Activated CD4-positive, alpha-beta T cell treated with anti-CD3 and anti-CD28 coated beads for 36 hours (primary cell): ENCODE data around the gene RAB18. TPM values are rescaled to one million over a fixed set of nuclear protein-coding genes. Genes with fewer than 3 reads are reported as not detected.
"Not testable (repeated sequence)": the region's sequence is repeated elsewhere in the genome, so short reads cannot be mapped to it uniquely, and the experiment has no call there.

Experiments
- ATAC-seq: fragments of 200-7000 bp; cut with Tn5 transposase; one replicate; pipeline ENCODE4 v1.10.0; 2021; ENCODE audit warnings: mild to moderate bottlenecking, moderate library complexity
- CTCF ChIA-PET: fragments of 350-600 bp; sonication (Branson Sonifier 250); formaldehyde crosslinking; loops from one replicate; lab custom pipeline; 2021; ENCODE audit warnings: antibody characterized with exemption; lab: Charles Lee
- POLR2A ChIA-PET: fragments of 350-600 bp; sonication (Branson Sonifier 250); formaldehyde crosslinking; loops from one replicate; lab custom pipeline; 2021; ENCODE audit warnings: antibody characterized with exemption, inconsistent platforms; lab: Charles Lee
- DNase-seq: peaks from one replicate; pipeline ENCODE4 v3.0.0-alpha.2; 2020
- H3K27ac Mint-ChIP-seq: one replicate; pipeline ENCODE4 v1.8.0; 2021; ENCODE audit warnings: mixed read lengths
- H3K27me3 Mint-ChIP-seq: one replicate; pipeline ENCODE4 v1.8.0; 2021; ENCODE audit warnings: mixed read lengths
- H3K36me3 Mint-ChIP-seq: one replicate; pipeline ENCODE4 v1.8.0; 2021; ENCODE audit warnings: low read depth, mixed read lengths
- H3K4me1 Mint-ChIP-seq: one replicate; pipeline ENCODE4 v1.8.0; 2021; ENCODE audit warnings: mixed read lengths
- H3K4me3 Mint-ChIP-seq: one replicate; pipeline ENCODE4 v1.8.0; 2021; ENCODE audit warnings: mild to moderate bottlenecking, moderate library complexity, mixed read lengths
- H3K9me3 Mint-ChIP-seq: one replicate; pipeline ENCODE4 v1.8.0; 2021; ENCODE audit warnings: low read depth, mixed read lengths
- intact Hi-C, 2 experiments: fragments of 100-400 bp; cut with DNase I in 1 of 2; cut with micrococcal nuclease in 1 of 2; formaldehyde crosslinking; loops; one replicate each; pipeline versions ENCODE4 v1.14.2 to v1.15.1; 2022 to 2024; cut with DNase I, micrococcal nuclease
- total RNA-seq, 2 experiments: library from RNA; stranded (reverse); gene quantifications; one replicate each; pipeline ENCODE4 v1.2.3, GENCODE V29; 2021

The RAB18 gene
- total RNA-seq, 2 experiments from 2014 or later = 44.6 to 49.3 TPM

DNA sequence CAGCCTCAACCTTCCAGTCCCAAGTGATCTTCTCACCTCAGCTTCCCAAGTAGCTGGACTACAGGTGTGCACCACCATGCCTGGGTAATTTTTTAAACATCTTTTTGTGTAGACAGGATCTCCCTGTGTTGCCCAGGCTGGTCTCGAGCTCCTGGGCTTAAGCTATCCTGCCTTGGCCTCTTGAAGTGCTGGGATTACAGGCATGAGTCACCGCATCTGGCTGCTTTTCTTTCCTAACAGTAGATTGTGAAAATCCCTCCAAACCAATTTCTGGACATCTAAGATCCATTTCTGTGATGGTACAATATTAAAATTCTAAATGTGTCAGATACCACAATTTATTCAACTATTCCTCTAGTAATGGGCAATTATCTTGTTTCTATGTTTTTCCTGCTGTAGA lies 38.7 kb downstream of the RAB18 start:
- H3K4me1 Mint-ChIP-seq = peaks cover 19% of the 10 kb centered on the region
- CTCF ChIA-PET = no interaction called here
- H3K27ac Mint-ChIP-seq = no peak overlapping the region
- DNase-seq = no peak
- no peaks in the 10 kb centered on the region for H3K9me3 Mint-ChIP-seq
- ATAC-seq = no peak
- no peaks in the 10 kb centered on the region for H3K27me3 Mint-ChIP-seq
- peaks cover 31% of the 10 kb centered on the region for H3K36me3 Mint-ChIP-seq
- intact Hi-C loops = no loop called here
- POLR2A ChIA-PET = no interaction called here
- H3K4me3 Mint-ChIP-seq = no peak overlapping the region

GRCh38 chr10:27547047-27547446 lies 42.9 kb downstream of the RAB18 start:
- Mint-ChIP-seq H3K4me1 (peaks cover 5% of the 10 kb centered on the region), H3K36me3 (peaks cover 17% of the 10 kb centered on the region), H3K27ac (no peak overlapping the region), H3K27me3 (no peaks in the 10 kb centered on the region), H3K4me3 (no peak overlapping the region), H3K9me3 (no peaks in the 10 kb centered on the region)
- CTCF ChIA-PET = no interaction called here
- DNase-seq (no peak), ATAC-seq (no peak)
- POLR2A ChIA-PET = no interaction called here
- intact Hi-C loops = no loop called here

GRCh38 chr10:27547482-27547881 lies 43.4 kb downstream of the RAB18 start:
- ChIA-PET CTCF (no interaction called here), POLR2A (no interaction called here)
- H3K27me3 Mint-ChIP-seq = no peaks in the 10 kb centered on the region
- intact Hi-C loops = no loop called here
- no peak for DNase-seq
- ATAC-seq = no peak
- no peaks in the 10 kb centered on the region for H3K9me3 Mint-ChIP-seq
- H3K36me3 Mint-ChIP-seq = peaks cover 17% of the 10 kb centered on the region
- peaks cover 4% of the 10 kb centered on the region for H3K4me1 Mint-ChIP-seq
- H3K4me3 Mint-ChIP-seq = no peak overlapping the region
- H3K27ac Mint-ChIP-seq = no peak overlapping the region

DNA sequence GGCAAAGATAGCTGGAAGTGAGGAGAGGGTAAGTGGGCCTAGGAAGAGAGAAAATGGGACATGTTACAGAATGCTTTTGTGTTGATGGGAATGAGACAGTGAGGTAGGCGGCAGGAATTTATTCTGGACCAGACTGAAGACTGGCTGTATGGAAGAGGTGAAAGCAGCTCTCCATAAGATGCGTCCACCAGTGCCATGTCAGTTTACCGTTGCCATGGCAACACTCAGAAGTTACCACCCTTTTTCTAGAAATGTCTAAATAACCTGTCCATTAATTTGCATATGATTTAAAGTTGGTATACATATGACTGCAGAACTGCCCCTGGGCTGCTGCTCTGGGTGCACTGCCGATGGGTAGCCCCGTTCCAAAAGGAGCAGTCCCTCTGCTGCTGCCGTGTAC lies 46.7 kb downstream of the RAB18 start:
- Mint-ChIP-seq H3K9me3 (no peaks in the 10 kb centered on the region), H3K27me3 (no peaks in the 10 kb centered on the region), H3K27ac (no peak overlapping the region), H3K4me3 (no peak overlapping the region), H3K36me3 (peaks cover 6% of the 10 kb centered on the region), H3K4me1 (no peaks in the 10 kb centered on the region)
- no peak for ATAC-seq
- no peak for DNase-seq
- ChIA-PET POLR2A (no interaction called here), CTCF (no interaction called here)
- intact Hi-C loops = no loop called here

- Mint-ChIP-seq H3K9me3 (no peaks in the 10 kb centered on the region), H3K4me1 (no peaks in the 10 kb centered on the region), H3K4me3 (no peak overlapping the region), H3K27me3 (no peaks in the 10 kb centered on the region), H3K36me3 (no peaks in the 10 kb centered on the region), H3K27ac (no peak overlapping the region)
- ATAC-seq = peak; percentile 30
- ChIA-PET POLR2A (no interaction called here), CTCF (interaction anchor here (0.6 to 1.6 kb wide), 5 partner anchors 67 to 599 kb away, joined by 3 read pairs; no protein-coding TSS in a partner anchor)
- intact Hi-C loops = loop anchor here (1.0 to 5.0 kb wide), 6 partner anchors 98 to 824 kb away; no protein-coding TSS in a partner anchor
- DNase-seq = peak; percentile 50
These were observed 54.5 kb downstream of the RAB18 start for GRCh38 chr10:27558612-27559020.

GRCh38 chr10:27561334-27561733 lies 57.2 kb downstream of the RAB18 start:
- Mint-ChIP-seq H3K4me1 (peaks cover 11% of the 10 kb centered on the region), H3K9me3 (no peaks in the 10 kb centered on the region), H3K27me3 (no peaks in the 10 kb centered on the region), H3K27ac (no peak overlapping the region), H3K36me3 (no peaks in the 10 kb centered on the region), H3K4me3 (no peak overlapping the region)
- ChIA-PET POLR2A (no interaction called here), CTCF (no interaction called here)
- ATAC-seq = no peak
- no peak for DNase-seq
- intact Hi-C loops = no loop called here

GRCh38 chr10:27564398-27564797 lies 60.3 kb downstream of the RAB18 start:
- Mint-ChIP-seq H3K27ac (no peak overlapping the region), H3K9me3 (no peaks in the 10 kb centered on the region), H3K4me1 (peaks cover 23% of the 10 kb centered on the region), H3K27me3 (no peaks in the 10 kb centered on the region), H3K4me3 (no peak overlapping the region), H3K36me3 (no peaks in the 10 kb centered on the region)
- DNase-seq (no peak), ATAC-seq (peak; percentile 55)
- intact Hi-C loops = no loop called here
- CTCF ChIA-PET = no interaction called here
- POLR2A ChIA-PET = no interaction called here

- intact Hi-C loops = no loop called here
These were observed 60.8 kb downstream of the RAB18 start for GRCh38 chr10:27564880-27565279.

GRCh38 chr10:27568196-27569175 lies 64.4 kb downstream of the RAB18 start:
- Mint-ChIP-seq H3K4me3 (no peak overlapping the region), H3K36me3 (no peaks in the 10 kb centered on the region), H3K27ac (no peak overlapping the region), H3K9me3 (no peaks in the 10 kb centered on the region), H3K4me1 (peaks cover 23% of the 10 kb centered on the region), H3K27me3 (no peaks in the 10 kb centered on the region)
- ChIA-PET CTCF (interaction anchor here (1.0 kb wide), 1 partner anchor 96 kb away, joined by 3 read pairs; no protein-coding TSS in a partner anchor), POLR2A (no interaction called here)
- DNase-seq (no peak), ATAC-seq (no peak)
- intact Hi-C loops = no loop called here

More at GRCh38 chr10:27564880-27565279, 60.8 kb downstream of the RAB18 start:
- ChIA-PET POLR2A (no interaction called here), CTCF (no interaction called here)
- no peaks in the 10 kb centered on the region for H3K36me3 Mint-ChIP-seq
- no peak overlapping the region for H3K4me3 Mint-ChIP-seq
- H3K4me1 Mint-ChIP-seq = peaks cover 23% of the 10 kb centered on the region
- DNase-seq = no peak
- H3K27me3 Mint-ChIP-seq = no peaks in the 10 kb centered on the region
- no peak for ATAC-seq
- H3K9me3 Mint-ChIP-seq = no peaks in the 10 kb centered on the region
- H3K27ac Mint-ChIP-seq = no peak overlapping the region

DNA sequence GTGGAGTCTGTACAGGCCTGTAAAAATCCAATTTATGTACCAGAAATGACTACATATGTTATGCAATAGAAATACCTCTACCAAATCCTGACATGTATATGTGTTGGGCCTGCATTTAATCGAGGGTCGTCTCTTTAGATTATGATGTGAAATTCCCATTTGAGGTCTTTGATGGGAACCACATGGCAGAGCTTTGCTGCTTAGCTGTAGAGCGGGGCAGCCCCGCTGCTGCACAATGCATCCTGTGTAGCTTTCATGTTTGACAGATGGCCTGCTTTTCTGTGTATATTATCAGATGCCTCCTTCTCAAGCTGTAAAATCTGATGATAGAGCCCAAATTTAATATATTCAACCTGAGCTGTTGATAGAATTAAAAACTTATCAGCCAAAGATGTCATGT lies 65.8 kb downstream of the RAB18 start:
- peaks cover 13% of the 10 kb centered on the region for H3K4me1 Mint-ChIP-seq
- intact Hi-C loops = no loop called here
- DNase-seq (no peak), ATAC-seq (no peak)
- ChIA-PET POLR2A (no interaction called here), CTCF (interaction anchor here (0.6 kb wide), 1 partner anchor 34 kb away, joined by 3 read pairs; no protein-coding TSS in a partner anchor)
- H3K9me3 Mint-ChIP-seq = no peaks in the 10 kb centered on the region
- H3K27me3 Mint-ChIP-seq = no peaks in the 10 kb centered on the region
- H3K36me3 Mint-ChIP-seq = no peaks in the 10 kb centered on the region
- no peak overlapping the region for H3K4me3 Mint-ChIP-seq
- H3K27ac Mint-ChIP-seq = no peak overlapping the region

DNA sequence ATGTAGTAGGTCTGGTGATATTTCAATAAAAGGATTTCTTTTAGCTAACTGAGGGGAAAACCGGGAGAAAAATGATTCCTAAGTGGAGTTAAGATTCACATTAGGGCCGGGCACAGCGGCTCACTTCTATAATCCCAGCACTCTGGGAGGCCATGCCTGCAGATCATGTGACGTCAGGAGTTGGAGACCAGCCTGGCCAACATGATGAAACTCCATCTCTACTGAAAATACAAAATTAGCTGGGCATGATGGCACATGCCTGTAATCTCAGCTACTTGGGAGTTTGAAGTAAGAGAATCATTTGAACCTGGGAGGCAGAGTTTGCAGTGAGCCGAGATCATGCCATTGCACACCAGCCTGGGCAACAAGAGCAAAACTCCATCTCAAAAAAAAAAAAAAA lies 72.9 kb downstream of the RAB18 start:
- H3K4me1 Mint-ChIP-seq, intact Hi-C loops, ATAC-seq, DNase-seq, H3K4me3 Mint-ChIP-seq, H3K27ac Mint-ChIP-seq, H3K9me3 Mint-ChIP-seq, H3K27me3 Mint-ChIP-seq, H3K36me3 Mint-ChIP-seq, POLR2A ChIA-PET, CTCF ChIA-PET: not testable (repeated sequence)

DNA sequence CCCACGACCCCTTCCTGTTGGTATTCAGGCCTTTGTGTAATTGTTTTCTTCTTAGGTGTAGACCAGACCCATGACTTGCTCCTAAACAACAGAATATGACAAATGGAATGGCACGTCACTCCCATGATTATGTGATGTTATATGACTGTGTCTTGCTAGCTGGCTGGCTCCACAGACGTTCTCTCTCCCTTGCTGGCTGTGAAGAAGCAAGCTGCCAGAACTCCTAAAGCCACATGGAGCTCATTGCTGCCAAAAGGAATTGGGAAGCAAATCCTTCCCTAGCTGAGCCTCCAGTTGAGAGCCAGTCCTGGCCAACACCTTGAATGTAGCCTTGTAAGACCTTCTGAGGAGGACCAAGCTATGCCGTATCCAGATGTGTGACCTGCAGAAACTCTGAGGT lies 74.2 kb downstream of the RAB18 start:
- CTCF ChIA-PET = interaction anchor here (0.5 kb wide), 1 partner anchor 32 kb away, joined by 3 read pairs; no protein-coding TSS in a partner anchor
- POLR2A ChIA-PET = no interaction called here
- no peak overlapping the region for H3K4me3 Mint-ChIP-seq
- no peaks in the 10 kb centered on the region for H3K27me3 Mint-ChIP-seq
- no peak for DNase-seq
- H3K27ac Mint-ChIP-seq = no peak overlapping the region
- H3K36me3 Mint-ChIP-seq = no peaks in the 10 kb centered on the region
- intact Hi-C loops = no loop called here
- no peak for ATAC-seq
- H3K4me1 Mint-ChIP-seq = no peaks in the 10 kb centered on the region
- no peaks in the 10 kb centered on the region for H3K9me3 Mint-ChIP-seq
